ENCODE measurements around the gene RBM39.

Gene RBM39

DNA sequence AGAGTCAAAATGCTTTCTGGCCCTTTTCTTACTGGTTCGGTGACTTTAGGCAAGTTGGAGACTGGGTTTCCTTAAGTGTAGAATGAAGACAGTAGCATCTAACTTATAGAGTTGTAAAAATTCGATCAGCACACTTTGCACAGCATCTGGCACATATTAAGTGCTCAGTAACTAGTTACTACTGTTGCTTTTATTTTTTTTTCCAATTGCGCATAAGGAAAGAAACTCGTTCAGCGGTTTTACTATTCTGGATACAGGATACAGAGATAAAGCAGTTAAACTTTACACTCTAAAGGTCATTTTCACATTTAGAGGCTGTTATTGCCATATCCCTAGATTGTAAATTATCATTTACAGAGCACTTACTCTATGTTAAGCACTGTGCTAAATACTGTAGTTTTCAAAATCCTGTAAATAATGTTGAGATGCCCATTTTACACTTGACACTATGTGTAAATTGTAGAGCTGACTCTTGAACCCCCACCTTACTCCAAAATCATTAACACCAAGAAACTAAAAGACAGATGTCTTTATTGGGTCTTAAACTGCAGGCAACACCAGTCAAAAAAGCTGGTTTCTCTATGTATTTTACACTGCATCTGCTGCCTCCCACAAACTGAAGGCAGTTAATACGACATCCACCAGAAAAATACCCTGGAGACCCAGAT, 42.0 kb downstream of the RBM39 start:
- Histone ChIP-seq H3K4me3 (ENCODE audit: insufficient read depth in 1 of 2, low read depth in 1 of 2, low read length in 2 of 2) (peak overlapping the region; percentile 90 to 99), H3K36me3 (ENCODE audit: control insufficient read depth in 1 of 2, insufficient read depth in 2 of 2, low read depth in 1 of 2, low read length in 2 of 2) (peaks cover 12 to 56% of the 10 kb centered on the region in 2 experiments), H2AK5ac (ENCODE audit: low read length, severe bottlenecking) (no peak overlapping the region), H3K9ac (ENCODE audit: low read length) (peak overlapping the region; percentile 99), H2BK15ac (ENCODE audit: low read depth, poor library complexity, severe bottlenecking) (no peak overlapping the region), H3K18ac (ENCODE audit: low read depth in 1 of 2, low read length in 2 of 2) (no peak overlapping the region), H3K27ac (ENCODE audit: low read length, poor library complexity, severe bottlenecking) (peak overlapping the region; percentile 76), H2BK12ac (ENCODE audit: low read length in 2 of 2) (no peak overlapping the region), H3K4me2 (ENCODE audit: low read length, poor library complexity, severe bottlenecking) (peak overlapping the region; percentile 70), H4K8ac (ENCODE audit: low read length) (no peak overlapping the region), H2BK120ac (ENCODE audit: low read depth, low read length) (no peak overlapping the region), H2AFZ (ENCODE audit: low read depth, low read length) (no peak overlapping the region), H3K27me3 (ENCODE audit: control insufficient read depth in 1 of 2, insufficient read depth in 1 of 2, low read length in 2 of 2) (no peaks in the 10 kb centered on the region), H3K4ac (ENCODE audit: low read depth in 1 of 2, low read length in 2 of 2) (peak overlapping the region in 1 of 2 experiments; percentile 99), H3K14ac (ENCODE audit: low read length in 2 of 2) (no peak overlapping the region), H4K91ac (ENCODE audit: low read length) (no peak overlapping the region), H3K9me3 (ENCODE audit: control insufficient read depth, low read length) (no peaks in the 10 kb centered on the region), H2BK5ac (ENCODE audit: low read depth, low read length, poor library complexity, severe bottlenecking) (no peak overlapping the region), H3K79me1 (replicated peaks; ENCODE audit: low read length, poor library complexity, severe bottlenecking) (peaks cover 19% of the 10 kb centered on the region), H3K23ac (ENCODE audit: low read length in 2 of 2) (no peak overlapping the region), H3K4me1 (ENCODE audit: control insufficient read depth, insufficient read depth, low read depth, low read length) (peaks cover 14% of the 10 kb centered on the region)
- 100% methylated on average over 1 of the region's 6 CpGs for WGBS
- DNase-seq = no peak

DNA sequence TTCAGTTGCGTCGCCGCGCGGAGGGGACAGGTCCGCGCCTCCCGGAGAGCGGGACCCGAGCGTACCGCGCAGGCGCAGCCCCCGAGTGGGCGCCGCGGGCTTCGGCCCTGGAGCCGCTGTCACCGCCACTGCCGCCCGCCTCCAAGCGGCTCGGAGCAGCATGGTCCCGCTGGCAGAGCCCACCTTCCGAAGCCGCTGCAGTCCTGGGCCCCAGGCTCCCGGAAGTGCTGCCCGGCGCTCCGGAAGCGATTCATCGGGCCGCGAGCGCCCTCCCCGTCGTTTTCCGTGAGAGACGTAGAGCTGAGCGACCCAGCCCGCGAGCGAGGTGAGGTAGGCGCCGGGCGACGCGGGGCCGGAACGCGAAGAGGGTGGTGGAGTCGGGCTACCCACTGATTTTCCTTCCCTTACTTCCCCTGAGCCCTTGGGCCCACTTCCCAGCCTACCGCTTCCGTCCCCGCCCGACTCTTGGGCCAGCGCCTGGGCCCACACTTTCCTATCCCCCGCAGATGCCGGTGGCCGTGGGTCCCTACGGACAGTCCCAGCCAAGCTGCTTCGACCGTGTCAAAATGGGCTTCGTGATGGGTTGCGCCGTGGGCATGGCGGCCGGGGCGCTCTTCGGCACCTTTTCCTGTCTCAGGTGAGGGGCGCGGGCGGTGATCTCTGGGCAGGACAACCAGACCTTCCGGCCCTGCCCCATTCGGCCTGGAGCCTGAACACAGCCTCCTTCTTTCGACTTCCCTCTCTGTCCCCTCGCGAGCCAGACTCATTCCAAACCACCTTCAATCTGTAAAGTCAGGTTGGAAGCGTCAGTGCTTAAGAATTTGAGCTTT, 42.7 kb downstream of the RBM39 start, which contains the start of the genes NFS1 and ROMO1:
NFS1 (minus strand) TSS at position 226 of the 830 bp plus-strand sequence; CDS start at position 162, 64 bp downstream.
ROMO1 (plus strand) TSS at position 279 of the 830 bp plus-strand sequence; CDS start at position 507, 228 bp downstream.
- peak; percentile 91 for DNase-seq
- Histone ChIP-seq H3K4me3 (ENCODE audit: insufficient read depth in 1 of 2, low read depth in 1 of 2, low read length in 2 of 2) (peak within 1 kb of the TSS; percentile 90 to 99), H4K8ac (ENCODE audit: low read length) (peak within 1 kb of the TSS; percentile 79), H3K14ac (ENCODE audit: low read length in 2 of 2) (peak within 1 kb of the TSS in 1 of 2 experiments; percentile 97), H3K27ac (ENCODE audit: low read length, poor library complexity, severe bottlenecking) (peak within 1 kb of the TSS; percentile 76), H3K79me1 (replicated peaks; ENCODE audit: low read length, poor library complexity, severe bottlenecking) (peaks cover 21% of the 10 kb centered on the region), H2BK5ac (ENCODE audit: low read depth, low read length, poor library complexity, severe bottlenecking) (peak within 1 kb of the TSS; percentile 9), H3K36me3 (ENCODE audit: control insufficient read depth in 1 of 2, insufficient read depth in 2 of 2, low read depth in 1 of 2, low read length in 2 of 2) (peaks cover 13 to 54% of the 10 kb centered on the region in 2 experiments), H2AK5ac (ENCODE audit: low read length, severe bottlenecking) (peak within 1 kb of the TSS; percentile 17), H2BK15ac (ENCODE audit: low read depth, poor library complexity, severe bottlenecking) (no peak within 1 kb of the TSS), H3K23ac (ENCODE audit: low read length in 2 of 2) (peak within 1 kb of the TSS in 1 of 2 experiments; percentile 74), H2AFZ (ENCODE audit: low read depth, low read length) (peak within 1 kb of the TSS; percentile 94), H3K4ac (ENCODE audit: low read depth in 1 of 2, low read length in 2 of 2) (peak within 1 kb of the TSS; percentile 92 to 99), H3K27me3 (ENCODE audit: control insufficient read depth in 1 of 2, insufficient read depth in 1 of 2, low read length in 2 of 2) (no peaks in the 10 kb centered on the region), H3K18ac (ENCODE audit: low read depth in 1 of 2, low read length in 2 of 2) (peak within 1 kb of the TSS; percentile 25 to 95), H3K9ac (ENCODE audit: low read length) (peak within 1 kb of the TSS; percentile 99), H2BK120ac (ENCODE audit: low read depth, low read length) (peak within 1 kb of the TSS; percentile 9), H3K4me1 (ENCODE audit: control insufficient read depth, insufficient read depth, low read depth, low read length) (peaks cover 14% of the 10 kb centered on the region), H3K4me2 (ENCODE audit: low read length, poor library complexity, severe bottlenecking) (peak within 1 kb of the TSS; percentile 91), H4K91ac (ENCODE audit: low read length) (no peak within 1 kb of the TSS), H3K9me3 (ENCODE audit: control insufficient read depth, low read length) (no peaks in the 10 kb centered on the region), H2BK12ac (ENCODE audit: low read length in 2 of 2) (peak within 1 kb of the TSS in 1 of 2 experiments; percentile 21)
- WGBS = under 1% methylated on average over 70 of the region's 81 CpGs

DNA sequence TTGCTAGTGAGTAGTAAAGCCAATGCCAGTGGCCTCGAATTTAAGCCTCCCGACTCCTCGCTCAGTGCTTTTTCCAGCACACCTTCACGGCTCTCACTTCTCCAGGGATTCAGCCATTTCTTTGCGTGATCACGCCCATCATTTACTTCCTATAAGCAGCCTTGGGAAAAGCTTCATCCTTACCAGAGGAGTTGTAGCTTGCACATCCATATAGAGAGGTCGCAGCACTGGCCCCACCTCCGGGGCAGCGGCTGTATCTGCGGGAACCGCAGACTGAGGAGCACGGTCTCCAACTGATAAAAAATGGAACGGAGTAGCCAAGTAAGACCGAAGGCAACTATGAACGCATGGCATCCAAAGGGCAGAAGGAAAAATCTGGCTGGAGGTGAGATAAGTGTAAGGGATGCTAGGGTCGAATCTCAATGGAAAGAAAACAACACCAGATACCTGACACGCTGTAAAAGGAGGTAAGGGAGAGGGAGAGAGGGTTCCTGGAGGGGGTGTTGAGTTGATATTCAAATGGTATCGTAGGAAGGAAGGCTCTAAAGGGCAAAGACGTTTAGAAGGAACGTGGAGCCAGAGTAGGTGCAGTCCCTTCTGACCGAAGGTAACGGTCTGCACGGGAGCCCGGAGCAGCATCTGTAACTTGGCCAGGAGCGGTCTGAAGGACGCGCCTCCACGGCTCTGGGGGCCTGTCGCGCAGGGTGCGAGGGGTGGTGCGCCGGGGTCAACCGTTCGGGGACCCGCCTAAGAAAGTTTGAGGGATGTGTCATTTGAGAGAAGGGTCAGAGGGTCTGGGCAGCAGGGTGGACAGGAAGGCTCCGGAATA, 43.5 kb downstream of the RBM39 start:
- Histone ChIP-seq H2BK15ac (ENCODE audit: low read depth, poor library complexity, severe bottlenecking) (no peak overlapping the region), H4K8ac (ENCODE audit: low read length) (peak overlapping the region; percentile 79), H3K18ac (ENCODE audit: low read depth in 1 of 2, low read length in 2 of 2) (peak overlapping the region in 1 of 2 experiments; percentile 61), H3K36me3 (ENCODE audit: control insufficient read depth in 1 of 2, insufficient read depth in 2 of 2, low read depth in 1 of 2, low read length in 2 of 2) (peaks cover 17 to 51% of the 10 kb centered on the region in 2 experiments), H2AK5ac (ENCODE audit: low read length, severe bottlenecking) (no peak overlapping the region), H2BK5ac (ENCODE audit: low read depth, low read length, poor library complexity, severe bottlenecking) (peak overlapping the region; percentile 9), H2AFZ (ENCODE audit: low read depth, low read length) (peak overlapping the region; percentile 84), H3K23ac (ENCODE audit: low read length in 2 of 2) (no peak overlapping the region), H3K9ac (ENCODE audit: low read length) (peak overlapping the region; percentile 99), H4K91ac (ENCODE audit: low read length) (no peak overlapping the region), H2BK120ac (ENCODE audit: low read depth, low read length) (peak overlapping the region; percentile 9), H3K27ac (ENCODE audit: low read length, poor library complexity, severe bottlenecking) (no peak overlapping the region), H3K79me1 (replicated peaks; ENCODE audit: low read length, poor library complexity, severe bottlenecking) (peaks cover 21% of the 10 kb centered on the region), H3K4ac (ENCODE audit: low read depth in 1 of 2, low read length in 2 of 2) (peak overlapping the region; percentile 52 to 81), H3K4me1 (ENCODE audit: control insufficient read depth, insufficient read depth, low read depth, low read length) (peaks cover 14% of the 10 kb centered on the region), H3K27me3 (ENCODE audit: control insufficient read depth in 1 of 2, insufficient read depth in 1 of 2, low read length in 2 of 2) (no peaks in the 10 kb centered on the region), H3K9me3 (ENCODE audit: control insufficient read depth, low read length) (no peaks in the 10 kb centered on the region), H3K4me2 (ENCODE audit: low read length, poor library complexity, severe bottlenecking) (peak overlapping the region; percentile 91), H3K14ac (ENCODE audit: low read length in 2 of 2) (peak overlapping the region in 1 of 2 experiments; percentile 30), H3K4me3 (ENCODE audit: insufficient read depth in 1 of 2, low read depth in 1 of 2, low read length in 2 of 2) (peak overlapping the region; percentile 90 to 99), H2BK12ac (ENCODE audit: low read length in 2 of 2) (no peak overlapping the region)
- 11% methylated on average over 32 of the region's 37 CpGs for WGBS
- peak; percentile 45 for DNase-seq

Data from mesenchymal stem cell (in vitro differentiated cells and primary cell).